NCI-H187 treated with DMSO at 0.1 percent for 48 hours (cell line): ENCODE data around the gene SPP2.
A peak's percentile ranks its signal among the peaks of the same experiment; 100 is the strongest.

Source experiments
- DNase-seq: peaks from one replicate; lab custom pipeline; 2025; lab: John Stamatoyannopoulos, UW

SPP2 gene, protein sequence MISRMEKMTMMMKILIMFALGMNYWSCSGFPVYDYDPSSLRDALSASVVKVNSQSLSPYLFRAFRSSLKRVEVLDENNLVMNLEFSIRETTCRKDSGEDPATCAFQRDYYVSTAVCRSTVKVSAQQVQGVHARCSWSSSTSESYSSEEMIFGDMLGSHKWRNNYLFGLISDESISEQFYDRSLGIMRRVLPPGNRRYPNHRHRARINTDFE

DNA sequence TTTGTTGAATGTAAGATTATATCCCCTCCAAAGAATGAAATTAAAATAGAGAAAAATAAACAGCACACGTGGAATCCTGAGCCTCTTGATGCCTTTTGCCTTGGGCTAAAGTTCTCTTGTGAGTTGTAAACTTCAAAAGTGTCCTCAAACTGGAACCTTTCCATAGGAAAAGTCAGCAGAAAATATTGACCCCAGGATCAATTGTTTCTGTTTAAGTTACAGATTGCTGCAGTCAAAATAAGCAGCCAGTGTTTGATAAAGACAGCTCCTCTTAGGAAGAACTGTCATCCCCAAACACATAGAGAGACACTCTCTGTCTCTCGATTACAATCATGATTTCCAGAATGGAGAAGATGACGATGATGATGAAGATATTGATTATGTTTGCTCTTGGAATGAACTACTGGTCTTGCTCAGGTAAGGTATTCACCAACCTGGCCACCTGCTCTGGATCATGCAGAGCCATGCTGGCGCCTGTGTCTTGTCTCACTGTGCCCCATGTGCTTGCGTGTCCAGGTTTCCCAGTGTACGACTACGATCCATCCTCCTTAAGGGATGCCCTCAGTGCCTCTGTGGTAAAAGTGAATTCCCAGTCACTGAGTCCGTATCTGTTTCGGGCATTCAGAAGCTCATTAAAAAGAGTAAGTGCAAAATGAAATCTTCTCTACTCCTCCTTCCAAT is at the start of gene SPP2:
SPP2 (plus strand) TSS at position 248 of the 681 bp plus-strand sequence; CDS start at position 333, 85 bp downstream.
- DNase-seq = no peak

DNA sequence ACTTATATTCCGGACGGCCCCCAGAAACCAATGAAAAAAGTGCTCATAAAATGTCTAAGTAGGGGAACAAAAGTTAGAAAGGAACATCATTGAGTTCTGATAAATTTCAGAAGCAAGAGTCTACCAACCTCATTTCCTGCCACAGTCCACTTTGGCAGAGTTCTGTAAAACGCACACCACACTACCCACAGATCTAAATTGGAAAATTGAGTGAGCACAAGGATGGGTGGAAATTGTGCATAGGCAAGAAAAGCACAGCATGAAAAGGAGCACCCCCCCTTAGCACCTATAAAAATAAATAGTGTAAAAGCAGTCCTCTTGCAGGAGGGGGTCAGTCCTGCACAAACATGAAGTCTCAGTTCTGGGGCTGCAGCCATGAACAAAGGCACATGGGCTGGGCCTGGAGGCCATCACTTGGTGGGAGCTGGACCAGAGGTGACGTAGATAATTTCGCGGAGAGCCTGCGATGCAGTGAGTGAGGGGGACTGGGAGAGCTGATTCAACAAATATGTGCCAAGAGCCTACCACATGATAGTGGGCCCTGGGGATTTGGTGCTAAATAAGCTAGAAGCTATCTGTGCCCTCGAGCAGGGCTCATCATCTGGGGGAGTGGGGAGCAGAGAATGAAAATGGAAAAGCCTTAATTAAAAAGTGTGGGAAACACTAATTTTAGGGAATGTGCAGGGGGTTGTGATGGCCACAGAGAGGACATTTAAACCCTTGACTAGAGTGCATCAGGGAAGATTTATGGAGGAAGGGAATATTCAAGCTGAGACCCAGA is 48.9 kb upstream of the SPP2 start:
- DNase-seq = no peak

DNA sequence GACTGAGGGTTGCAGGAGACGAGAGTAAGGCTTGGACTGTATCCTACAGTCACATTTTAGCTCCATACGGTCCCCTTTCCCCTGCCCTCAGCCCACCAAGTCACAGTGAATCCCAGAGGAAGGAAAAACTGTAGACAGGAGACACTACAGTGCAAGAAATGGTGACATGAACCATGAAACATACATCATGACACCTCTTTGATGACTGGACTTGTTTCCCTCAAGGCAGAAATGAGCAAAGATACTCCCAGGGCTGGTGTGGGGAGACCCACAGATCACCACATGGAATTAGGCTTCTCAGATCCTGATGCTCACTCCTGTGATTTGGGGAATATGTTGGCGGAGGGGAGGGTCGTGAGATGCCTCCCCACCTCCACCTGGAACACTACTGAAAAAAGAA is 48.2 kb upstream of the SPP2 start:
- DNase-seq = no peak

DNA sequence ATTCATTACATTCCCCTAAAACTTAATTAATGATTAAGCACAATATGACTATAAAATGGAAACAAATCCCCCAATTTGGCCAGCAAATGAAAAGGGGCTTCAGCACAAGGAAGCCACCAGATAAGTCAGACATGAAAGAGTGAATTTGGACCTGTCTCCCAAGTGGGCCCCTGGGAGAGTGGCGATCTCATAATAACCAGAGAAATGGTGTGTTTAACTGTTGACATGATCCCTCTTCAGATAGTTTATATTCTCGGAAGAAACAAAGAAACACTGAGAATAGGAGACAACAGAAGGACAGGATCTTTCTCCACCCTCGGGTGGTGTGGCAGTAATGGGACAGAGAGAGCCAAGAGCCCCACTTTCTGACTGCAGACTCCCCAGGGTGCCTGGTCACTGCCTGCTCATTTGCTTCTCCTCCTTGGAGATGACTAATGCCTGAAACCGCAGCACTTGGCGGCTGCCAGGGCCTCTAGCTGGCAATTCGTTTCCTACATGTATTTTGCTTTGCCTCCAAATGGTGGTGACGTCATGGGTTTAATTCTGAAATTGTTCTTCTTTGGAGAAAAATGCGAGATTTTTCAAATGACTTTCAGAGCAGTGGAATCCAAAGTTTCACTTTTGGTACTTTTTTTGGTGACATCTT is 46.4 kb upstream of the SPP2 start:
- peak; percentile 44 for DNase-seq

DNA sequence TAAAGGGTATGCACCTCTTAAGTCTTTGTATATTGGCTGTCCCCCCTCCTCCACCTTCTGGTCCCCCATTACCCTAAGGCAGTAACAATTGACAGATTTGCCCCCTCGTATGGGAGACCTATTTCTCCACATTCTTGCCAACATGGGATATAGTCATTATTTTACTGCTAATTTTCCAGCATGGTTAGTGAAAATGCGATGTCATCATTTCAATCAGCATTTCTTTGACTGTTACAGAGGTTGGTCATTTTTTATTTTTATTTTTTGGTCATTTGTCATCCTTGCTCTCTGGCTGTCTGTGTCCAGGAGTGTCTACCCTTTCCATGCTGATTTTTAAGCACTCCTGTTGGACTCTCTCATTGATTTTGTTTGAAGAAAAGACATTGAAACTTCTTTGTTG is 45.4 kb upstream of the SPP2 start:
- no peak for DNase-seq

DNA sequence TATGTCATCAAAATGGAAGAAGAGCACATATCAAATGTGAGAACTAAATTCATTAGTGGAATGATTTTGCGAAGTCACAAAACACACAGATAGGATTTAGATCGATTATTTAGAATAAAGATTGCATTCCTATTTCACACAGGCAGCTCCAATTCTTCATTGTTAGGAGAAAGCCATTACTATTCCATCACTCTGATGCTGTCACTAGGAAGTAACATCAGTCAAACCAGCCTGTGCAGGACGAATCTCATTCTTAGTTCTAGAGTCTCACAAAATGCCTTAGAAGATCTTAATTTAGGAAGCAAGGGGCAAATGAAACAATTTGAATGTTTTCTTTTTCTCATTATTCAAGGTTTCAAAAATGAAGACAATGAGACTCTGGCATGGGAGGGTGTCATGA is 44.0 kb upstream of the SPP2 start:
- DNase-seq = no peak

DNA sequence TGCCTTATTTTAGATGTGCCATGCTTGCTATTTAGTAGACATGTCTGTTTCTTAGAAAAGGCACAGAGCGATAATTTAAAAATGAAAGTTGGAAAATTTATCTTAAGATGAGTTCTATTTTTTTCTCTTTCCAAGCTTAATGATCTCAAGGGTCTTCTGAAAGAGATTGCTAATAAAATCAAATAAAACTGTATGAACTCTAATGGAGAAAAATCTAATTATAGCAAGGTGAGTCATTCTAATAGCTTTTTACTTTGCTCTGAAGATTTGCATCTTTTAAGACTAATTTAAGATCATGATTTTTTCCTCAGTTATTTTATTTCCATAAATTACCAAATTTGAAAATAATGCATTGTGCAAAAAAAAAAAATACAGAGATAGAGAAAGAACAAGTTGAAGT is 36.1 kb upstream of the SPP2 start:
- DNase-seq = no peak

DNA sequence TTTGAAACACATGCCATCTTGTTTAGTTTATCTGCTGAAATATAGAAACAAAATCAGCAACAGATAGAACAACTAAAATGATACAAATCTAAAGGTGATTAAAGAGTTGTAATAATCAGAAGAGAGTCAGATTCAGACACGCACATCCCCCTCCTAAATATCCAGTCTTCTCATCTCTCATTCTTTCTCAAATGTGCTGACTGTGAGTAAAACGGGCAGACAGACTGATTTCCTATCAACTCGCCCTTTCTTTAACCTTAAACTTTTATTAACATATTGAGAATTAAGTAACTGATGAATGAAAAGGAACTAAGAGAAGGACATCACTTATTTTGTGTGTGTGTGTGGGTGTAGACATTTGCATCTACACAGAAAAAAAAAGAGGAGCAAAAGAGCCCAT is 34.6 kb upstream of the SPP2 start:
- no peak for DNase-seq

DNA sequence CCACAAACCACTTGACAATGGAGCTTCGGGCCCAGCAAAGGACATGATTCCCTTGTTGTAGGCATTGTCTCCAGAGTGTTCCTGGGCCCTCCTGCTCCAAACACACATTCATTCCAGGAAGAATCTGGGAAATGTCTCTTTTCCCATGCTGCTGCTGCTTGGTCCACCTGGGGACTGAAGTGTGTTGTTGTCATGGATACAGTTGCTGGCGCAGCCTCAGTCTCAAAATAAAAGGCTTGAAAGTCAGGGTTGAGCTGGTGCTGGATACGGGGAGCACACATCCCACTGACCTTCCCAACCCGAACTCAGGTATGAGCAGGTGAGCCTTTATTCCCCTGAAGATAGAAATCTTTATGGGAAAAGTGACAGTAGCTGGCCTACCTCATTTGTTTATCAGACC is 30.6 kb upstream of the SPP2 start:
- no peak for DNase-seq

DNA sequence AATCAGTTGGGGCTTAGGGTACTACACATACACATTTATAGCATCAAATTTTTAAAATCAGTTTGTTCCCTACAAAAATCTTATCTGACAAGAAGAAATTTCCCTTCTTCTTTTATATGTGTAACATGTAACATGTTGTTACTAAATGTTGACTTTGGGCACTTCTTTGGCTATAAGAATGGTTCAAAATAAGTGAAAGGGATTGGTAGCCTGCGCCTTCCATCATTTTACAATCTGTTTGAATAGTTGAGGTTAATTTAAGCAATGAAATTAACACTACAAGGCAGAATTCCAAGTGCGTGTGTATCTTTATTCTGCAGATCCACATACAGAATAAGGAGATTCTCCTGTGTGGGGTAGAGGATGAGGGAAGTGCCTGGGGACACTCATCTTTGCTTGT is 30.2 kb upstream of the SPP2 start:
- no peak for DNase-seq

DNA sequence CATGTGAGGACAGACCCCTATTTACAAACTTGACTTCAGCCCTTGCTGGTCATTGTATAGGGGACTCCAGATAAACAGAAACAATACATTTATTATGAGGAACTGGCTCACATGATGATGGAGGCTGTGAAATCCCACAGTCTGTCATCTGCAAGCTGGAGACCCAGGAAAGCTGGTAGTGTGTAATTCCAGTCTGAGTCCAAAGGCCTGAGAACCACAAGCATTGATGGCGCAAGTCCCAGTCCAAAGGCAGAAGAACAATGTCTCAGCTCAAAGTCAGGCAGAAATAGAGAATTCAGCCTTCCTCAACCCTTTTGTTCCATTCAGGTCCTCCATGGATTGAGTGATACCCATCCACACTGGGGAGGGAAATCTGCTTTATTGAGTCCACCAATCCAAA is 28.1 kb upstream of the SPP2 start:
- no peak for DNase-seq

DNA sequence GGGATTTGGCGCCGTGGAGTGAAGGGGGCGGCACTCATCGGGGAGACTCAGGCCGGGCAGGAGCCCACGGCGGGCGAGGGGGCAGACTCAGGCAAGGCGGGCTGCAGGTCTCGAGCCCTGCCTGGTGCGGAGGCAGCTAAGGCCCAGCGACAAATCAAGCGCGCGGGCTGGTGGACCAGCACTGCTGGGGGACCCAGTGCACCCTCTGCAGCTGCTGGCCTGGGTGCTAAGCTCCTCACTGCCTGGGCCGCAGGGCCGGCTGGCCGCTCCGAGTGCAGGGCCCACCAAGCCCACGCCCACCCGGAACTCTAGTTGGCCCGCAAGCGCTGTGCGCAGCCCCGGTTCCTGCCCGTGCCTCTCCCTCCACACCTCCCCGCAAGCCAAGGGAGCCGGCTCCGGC is 26.2 kb upstream of the SPP2 start:
- DNase-seq = no peak

DNA sequence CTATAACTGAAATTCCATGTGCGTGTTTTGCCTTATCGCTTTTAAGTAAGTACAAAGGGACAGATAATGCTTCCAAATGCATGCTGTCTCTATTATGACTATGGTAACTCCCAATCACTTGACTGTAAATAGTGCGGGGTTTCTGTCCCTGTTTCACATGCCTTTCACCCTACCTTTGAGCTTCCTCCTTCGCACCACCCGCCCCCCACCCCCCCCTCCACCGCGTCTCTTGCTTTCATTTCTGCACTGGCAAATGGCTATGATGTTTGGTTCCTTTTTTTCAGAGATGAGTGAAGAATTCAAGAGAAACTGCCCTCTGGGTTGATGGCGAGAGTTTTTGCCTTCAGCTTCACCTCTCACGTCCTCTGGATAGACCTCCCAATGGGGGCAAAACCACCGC is 25.0 kb upstream of the SPP2 start:
- DNase-seq = no peak

DNA sequence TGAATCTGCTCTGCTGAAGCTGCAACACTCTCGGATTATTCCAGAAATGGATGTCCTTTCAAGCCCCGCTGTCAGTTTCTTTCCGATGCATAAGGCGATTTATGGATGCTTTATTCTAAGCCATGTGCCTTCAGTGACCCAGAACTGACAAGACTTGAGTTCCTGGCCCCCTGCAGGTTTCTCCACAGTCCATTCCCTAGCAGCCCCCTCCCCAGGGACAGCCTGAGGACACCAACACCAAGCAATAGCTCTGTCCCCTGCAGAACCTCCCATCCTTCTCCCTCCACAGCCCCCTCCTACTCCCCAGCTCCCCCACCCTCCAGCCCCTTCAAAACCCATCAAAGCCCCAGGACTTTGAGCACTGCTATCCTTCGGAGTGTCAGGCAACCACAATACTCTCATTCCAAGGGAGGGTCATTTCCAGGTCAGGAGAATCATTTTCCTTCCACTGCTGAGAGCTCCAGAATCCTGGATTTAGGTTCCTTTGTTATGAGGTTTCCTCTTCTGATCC is 24.6 kb upstream of the SPP2 start:
- no peak for DNase-seq

DNA sequence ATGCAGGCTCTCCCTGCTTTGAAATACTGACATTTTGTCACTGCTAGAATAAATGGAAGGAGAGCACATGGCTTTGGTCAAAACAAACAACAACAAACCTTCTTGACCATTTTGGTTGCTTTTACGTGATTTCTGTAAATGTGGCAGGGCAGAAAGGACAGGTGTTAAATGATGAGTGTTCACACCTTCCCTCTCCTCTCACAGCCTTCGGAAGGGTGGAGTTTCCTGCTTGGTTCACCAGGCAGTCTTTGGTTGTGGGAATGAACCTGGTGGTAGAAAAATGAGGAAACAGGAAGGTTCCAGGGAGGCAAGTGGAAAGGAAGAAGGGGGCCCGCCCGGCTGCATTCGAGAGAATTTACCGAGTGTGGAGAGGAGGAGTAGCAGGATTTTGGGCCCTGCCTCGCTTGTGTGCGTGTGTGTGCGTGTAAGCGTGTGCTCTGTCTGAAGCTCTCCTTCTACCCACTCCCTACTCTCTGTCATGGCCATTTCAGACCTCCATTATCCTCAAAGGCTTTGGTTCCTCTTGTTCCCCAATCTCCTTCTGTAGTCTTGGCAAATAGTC is 23.7 kb upstream of the SPP2 start:
- no peak for DNase-seq

DNA sequence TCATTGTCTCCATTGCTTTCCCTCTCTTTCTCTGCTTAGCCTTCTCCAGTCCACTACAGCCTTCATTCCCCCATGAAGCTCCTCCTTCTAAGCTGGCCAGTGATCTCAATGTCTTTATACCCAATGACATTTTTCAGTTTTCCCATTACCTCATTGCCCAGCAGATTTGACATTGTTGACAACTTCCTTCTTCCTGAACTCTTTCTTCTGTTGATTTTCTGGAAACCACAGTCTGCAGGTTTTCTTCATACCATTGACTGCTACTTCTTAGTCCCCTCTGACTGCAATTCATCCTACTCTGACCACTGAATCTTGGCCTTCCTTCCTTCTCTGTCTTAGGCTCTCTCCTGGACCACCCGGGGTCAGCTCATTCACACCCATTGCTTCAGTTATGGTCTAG is 22.9 kb upstream of the SPP2 start:
- no peak for DNase-seq

DNA sequence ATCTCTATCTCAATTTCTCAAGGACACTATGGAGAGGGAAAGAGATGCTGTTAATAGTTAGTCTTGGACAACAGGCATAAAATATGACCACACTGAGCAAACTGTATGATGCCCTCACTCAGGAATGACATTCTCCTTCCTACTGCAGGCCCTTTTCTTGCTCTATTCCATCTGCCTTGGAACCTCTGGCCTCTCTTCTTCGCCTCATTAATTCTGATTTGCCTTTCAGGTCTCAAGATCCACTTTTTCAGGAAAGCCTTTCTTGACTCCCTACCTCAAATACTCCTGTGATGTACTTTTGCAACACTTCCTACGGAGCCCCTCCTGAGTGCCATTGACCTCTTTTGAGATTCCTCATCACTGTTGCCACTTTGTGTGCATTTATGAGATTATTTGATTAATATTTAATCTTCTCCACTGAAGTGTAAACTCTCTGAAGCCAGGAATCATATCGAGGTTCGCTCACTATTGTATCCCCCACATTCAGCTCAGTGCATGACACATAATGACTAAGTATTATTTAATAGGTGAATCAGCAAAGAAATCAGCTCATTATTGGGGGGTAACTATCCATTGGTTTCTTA is 21.3 kb upstream of the SPP2 start:
- no peak for DNase-seq

DNA sequence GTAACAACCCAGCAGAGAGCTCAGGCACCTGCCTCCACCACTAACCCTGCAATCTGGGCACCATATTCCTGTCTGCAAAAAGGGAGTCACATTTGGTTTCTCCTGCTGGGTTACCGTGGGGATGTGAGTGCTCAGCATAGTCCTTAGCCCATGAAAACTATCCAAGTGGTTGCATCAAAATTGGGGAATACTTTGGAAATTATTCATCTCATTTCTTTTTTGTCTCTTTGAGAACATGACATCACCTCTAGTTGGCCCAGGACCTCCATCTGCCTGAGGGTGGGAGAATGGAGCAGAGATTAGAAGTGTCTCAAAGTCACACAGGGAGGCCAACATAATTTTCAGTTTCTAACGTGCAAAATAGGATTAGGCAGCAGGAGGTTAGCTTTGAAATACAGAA is 19.3 kb upstream of the SPP2 start:
- no peak for DNase-seq

DNA sequence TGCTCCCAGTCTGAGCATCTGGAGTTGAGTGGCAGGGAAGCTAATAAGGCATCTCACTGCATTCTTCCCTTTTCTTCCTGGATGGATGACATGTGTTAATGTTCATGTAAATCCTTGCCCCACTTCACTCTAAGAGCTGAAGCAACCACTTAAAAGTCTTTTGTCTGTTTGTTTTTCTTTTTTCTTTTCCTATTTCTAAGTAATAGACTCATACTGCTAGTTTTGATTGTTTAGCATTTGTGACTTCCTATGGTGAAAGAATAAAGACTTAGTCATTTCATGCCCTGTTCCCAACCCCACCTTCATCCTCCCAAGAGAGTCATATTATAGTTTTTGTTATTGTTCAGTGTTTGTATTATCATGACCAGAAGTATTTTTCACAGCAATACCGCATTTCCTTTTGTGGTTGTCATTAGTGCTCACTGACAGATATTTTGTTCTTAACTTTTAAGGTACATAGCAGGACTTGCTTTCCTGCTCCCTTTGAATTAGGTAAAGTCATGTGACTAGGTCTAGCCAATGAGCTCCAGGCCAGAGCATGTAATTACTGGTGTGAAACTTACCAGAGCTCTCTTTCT is 18.1 kb upstream of the SPP2 start:
- DNase-seq = no peak

DNA sequence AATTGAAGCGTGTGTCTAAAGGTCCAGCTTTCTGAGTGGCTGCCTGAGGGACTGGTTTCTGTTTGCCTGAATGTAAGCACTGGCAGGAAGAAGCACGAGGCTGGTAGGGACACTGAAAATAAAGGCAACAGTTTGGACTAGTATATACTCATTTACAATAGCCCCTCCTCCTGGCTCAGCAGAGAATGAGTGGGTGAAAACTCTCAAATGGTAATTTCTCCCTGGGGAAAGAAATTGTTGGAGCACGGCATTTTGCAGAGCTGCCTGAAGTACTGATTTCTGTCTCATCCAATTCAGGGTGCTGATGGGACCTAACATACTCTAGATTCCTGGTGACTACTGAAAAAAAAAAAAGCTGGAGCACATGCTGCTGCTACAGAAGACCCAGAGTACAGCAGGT is 17.3 kb upstream of the SPP2 start:
- DNase-seq = no peak

DNA sequence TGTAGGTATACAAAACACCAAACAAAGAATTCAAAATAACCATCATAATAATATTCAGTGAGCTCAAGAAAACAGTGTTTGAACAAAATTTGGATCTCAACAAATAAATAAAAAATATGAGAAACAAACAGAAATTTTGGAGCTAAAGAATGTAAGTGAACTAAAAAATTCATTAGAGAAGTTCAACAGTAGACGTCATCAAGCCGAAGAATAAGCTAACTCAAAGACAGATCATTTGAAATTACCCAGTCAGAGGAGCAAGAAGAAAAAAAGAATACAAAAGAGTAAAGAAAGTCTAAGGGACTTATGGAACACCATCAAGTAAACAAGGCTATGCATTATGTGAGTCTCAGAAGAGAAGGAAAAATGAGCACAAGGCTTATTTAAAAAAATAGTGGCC is 16.6 kb upstream of the SPP2 start:
- DNase-seq = no peak
